HG03175 (cell line): ENCODE measurements around the gene LORICRIN.

Experiments used
- ATAC-seq: cut with Tn5 transposase; IDR thresholded peaks from one replicate; pipeline ENCODE4 v1.9.1; 2021; ENCODE audit warnings: mild to moderate bottlenecking, moderate library complexity; ENCODE audit not compliant: unreplicated experiment

Gene LORICRIN

DNA sequence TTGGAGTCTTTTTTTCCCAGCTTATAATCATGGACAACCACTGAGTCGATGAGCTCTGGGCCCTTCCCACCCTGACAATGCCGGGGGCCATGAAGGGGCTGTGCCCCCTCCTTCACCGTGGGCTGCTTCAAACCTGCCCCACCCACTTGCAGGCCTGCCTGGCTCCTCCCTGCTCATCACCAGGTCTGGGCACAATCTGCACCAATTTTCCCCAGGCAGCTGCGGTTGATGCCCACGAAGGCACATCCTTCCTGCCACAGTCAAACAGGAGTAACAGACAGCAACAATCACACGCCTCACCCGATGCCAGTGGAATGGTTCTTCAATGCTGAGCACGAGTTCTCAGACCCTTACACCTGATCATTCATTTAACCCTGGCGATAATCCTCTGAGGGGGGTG is 34.4 kb downstream of the LORICRIN start:
- no peak for ATAC-seq

- ATAC-seq = no peak
Observed at GRCh38 chr1:153302308-153302707, 42.8 kb downstream of the LORICRIN start.

DNA sequence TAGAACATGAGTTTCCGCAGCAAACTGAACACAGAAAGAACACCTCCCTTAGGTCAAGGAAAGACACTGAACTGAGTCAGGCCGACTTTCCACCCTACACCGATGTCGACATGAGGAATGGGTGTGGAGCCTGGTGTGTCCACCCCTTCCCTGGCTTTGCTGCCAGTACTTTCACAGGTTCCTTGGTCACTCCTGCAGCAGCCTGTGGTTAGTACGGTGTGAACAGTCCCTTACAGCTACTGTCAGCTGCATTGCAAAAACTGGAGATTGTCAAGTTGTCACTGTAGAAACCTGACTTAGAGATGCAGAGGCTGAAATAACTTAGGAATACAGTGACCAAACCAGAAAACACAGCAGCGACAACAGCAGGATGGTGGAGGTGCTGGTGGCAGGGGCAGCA is 46.2 kb downstream of the LORICRIN start:
- no peak for ATAC-seq

- no peak for ATAC-seq
Observed at GRCh38 chr1:153306303-153307220, 47.1 kb downstream of the LORICRIN start.

DNA sequence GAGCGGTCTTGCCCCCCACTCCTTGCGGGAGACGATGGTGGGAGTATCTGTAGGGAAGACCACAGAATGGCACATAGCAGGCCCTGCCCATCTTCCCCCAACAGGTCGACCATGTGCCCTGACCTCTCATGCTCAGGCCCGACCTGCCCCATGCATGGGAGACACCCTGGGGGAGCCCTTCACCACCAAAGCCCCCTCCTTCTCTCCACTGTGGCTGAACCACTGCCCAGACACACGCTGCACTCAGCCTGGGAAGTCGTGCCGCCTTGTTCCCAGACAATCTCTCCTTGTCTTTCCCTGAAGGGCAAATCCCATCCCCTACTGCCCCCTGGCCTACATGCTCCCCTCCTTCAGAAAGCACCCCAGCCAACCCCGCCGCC is 47.7 kb downstream of the LORICRIN start:
- no peak for ATAC-seq

DNA sequence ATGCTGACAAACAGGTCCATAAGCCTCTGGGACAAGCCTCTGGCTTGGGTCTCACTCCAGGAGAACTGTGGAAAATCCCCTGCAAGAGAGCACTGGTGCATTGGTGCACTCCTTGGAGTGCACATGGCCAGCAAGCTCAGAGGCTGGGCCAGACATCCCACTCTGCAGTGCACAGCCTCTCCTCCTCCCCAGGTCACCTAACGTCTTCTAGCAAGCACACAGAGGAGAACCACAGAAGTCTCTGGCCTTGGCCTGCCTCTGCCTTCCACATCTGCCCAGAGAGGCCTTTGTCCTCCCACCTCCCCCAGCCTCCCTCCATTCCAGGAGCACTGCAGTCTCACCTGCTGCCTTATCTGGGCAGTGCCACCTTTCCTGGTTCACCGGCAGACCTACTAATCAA is 49.1 kb downstream of the LORICRIN start:
- ATAC-seq = no peak

- ATAC-seq = no peak
Observed at GRCh38 chr1:153309441-153309840, 50.0 kb downstream of the LORICRIN start.

DNA sequence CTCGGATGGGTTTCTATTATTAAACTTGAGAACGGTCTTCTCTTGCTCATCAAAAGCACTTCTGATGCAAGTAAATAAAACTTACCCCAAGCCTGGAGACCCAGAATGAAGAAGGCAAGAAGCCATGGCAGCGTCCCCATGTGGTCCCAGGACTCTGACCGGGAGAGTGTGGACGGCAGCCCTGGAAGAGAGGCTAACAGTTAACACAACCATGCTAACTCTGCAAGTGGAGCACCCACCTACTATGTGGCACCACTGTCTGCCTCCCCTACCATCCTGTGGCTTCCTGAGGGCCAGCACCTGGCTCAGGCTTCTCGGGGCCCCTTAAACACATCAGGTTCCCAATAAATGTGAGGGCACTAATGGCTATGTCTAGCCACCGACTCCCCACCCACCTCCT is 51.0 kb downstream of the LORICRIN start:
- ATAC-seq = no peak
